GM18858 (cell line): ENCODE results near the gene CELF1.

Experiments used
- ATAC-seq: cut with Tn5 transposase; IDR thresholded peaks from one replicate; pipeline ENCODE4 v1.9.1; 2021; ENCODE audit not compliant: unreplicated experiment

The CELF1 gene

DNA sequence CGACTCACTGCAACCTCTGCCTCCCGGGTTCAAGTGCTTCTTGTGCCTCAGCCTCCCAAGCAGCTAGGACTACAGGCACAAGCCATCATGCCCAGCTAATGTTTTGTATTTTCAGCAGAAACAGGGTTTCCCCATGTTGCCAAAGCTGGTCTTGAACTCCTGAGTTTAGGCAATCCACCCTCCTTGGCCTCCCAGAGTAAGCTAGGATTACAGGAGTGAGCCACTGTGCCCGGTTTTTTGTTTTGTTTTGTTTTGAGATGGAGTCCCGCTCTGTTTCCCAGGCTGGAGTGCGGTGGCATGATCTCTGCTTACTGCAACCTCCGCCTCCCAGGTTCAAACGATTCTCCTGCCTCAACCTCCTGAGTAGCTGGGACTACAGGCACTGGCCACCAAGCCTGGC, 41.0 kb downstream of the CELF1 start:
- ATAC-seq: no peak

DNA sequence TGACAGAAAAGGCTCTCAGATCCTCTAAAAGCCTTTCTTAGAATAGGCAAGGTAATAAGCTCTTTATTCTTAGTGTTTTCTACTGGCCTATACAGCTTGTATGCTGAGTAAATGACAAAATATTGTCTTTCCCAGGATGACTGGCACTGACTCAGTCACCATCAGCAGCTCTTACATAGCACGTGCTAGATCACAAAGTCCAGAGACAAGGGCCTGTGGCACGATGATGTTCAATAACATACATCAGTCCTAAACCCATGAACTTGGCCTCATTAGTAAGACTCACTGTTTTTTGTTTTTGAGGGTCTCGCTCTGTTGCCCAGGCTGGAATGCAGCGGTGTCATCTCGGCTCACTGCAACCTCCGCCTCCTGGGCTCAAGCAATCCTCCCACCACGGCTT, 42.7 kb downstream of the CELF1 start:
- ATAC-seq: no peak

DNA sequence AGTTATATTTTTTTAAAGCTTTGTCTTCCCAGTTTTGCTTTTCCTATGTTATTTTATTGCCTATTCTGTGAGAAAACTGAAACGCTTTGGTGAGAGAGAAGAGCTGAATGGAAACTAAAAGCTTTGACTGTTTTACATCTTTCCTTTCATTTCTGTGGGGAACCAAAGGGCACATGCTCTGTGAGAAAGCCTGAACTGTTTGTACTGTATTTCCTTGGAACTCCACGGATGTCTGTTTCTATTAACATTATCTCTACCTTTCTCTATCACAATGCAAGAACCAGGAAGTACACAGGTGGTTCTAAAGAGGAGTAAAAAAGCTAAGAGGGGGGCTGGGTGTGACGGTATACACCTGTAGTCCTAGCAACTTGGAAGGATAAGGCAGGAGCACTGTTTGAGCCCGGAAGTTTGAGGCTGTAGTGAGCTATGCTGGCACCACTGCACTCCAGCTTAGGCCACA, 43.8 kb downstream of the CELF1 start:
- ATAC-seq: no peak

DNA sequence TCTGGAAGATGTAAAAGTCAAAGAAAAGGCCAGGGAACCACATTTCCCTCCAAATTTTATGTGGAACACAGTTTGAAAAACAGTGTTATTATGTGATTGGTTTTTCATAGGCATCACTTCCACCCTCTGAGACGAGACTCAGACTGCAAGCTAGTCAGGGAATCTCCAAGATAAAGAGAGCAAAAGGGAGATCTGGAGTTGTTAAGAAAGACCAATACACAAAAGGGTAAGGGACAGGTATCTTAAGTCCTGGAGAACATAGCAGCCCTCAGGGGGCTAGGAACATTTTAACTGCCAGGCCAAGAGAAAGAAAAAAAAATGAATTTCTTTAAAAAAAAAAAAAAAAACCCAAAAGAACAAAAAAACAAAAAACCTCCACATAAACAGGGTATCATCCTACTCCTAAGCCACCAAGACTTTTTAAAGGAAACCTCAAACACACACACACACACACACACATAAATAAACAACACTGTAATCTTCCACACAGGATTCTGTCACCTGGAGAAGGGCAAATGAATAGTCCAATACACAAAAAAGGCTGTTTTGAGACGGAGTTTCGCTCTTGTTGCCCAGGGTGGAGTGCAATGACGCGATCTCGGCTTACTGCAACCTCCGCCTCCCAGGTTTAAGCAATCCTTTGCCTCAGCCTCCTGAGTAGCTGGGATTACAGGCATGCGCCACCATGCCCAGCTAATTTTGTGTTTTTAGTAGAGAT, 44.5 kb downstream of the CELF1 start:
- no peak for ATAC-seq

DNA sequence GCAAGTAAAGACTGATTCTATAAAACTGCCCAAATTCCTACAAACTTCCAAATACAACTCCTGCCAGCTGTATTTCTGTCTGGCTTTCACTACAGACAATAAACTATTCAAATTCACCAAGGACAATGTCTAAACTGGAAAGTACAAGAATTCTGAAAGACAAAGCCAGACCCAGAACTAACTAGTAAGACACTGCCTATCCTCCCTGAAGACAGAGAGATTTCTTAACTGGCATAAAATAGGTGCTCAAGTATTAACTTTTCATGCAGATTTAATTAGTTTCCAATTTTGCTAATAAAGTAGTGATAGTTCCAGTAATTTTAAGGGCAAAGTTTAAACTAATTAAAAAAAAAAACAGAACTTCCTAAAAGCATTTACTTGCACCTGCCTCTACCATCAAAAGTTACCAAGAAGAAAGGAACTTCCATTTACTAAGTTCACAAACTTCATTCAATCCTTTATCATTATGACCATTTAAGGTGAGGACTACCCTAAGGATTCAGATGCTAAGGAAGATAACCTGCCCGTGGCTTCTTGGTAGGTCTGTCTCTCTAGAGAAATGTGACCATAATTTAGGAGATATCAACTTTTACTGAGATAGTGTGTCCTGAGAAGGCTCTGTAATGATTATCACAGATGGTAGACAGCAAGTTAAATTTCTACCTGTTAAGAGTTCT, 45.2 kb downstream of the CELF1 start:
- no peak for ATAC-seq

- no peak for ATAC-seq
Measured at GRCh38 chr11:47506795-47507562, 46.0 kb downstream of the CELF1 start.

DNA sequence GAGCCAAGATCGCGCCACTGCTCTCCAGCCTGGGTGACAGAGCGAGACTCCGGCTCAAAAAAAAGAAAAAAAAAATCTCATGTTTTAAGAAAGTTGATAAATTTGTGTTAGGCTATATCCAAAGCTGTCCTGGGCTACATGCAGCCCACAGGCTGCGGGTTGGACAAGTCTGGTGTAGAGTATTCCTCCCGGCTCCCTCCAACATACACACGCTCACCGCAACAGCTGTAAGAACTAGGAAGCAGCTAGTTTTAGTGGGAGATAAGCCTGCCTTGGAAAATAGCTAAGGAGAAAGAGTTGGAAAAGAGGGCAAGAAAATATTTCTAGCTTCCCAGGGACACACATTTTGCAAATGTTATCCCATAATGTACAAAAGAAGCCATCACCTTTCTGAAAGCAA, 46.6 kb downstream of the CELF1 start:
- no peak for ATAC-seq

GRCh38 chr11:47504910-47505309, 48.0 kb downstream of the CELF1 start:
- no peak for ATAC-seq

DNA sequence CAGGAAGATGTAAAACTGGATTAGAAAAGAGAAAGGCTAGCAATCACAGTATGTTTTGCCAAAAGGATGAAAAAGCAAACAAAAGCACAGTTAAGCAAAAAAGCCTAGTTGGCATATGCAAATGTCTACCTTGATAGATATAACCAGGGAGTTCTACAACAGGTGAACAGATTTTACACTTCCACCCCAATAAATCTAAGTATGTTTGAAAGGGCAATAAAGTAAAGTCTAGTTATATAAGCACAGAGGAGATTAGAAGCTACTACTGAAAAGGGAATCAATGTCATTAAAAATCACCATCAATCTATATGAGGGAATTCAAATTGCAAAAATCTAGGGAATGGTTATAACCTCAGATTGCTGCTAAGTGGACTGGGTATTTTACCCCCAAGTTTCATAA, 49.7 kb downstream of the CELF1 start:
- no peak for ATAC-seq

DNA sequence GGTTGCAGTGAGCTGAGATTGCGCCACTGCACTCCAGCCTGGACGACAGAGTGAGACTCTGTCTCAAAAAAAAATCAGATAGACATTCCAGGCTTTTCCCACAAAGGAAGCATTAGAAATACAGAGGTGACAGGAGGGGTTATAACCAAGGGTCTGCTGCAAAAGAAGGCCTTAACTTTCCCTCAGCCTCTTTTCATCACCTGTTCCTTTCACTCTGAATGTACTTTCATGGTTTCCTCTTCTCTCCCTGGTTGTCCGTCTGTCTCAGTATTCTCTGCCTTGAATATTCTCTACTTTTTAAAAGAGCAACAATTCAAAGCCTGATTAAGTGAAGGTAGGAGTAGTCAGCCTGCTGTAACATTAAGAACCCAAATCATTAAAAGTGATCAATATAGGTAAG, 50.2 kb downstream of the CELF1 start:
- ATAC-seq: no peak

DNA sequence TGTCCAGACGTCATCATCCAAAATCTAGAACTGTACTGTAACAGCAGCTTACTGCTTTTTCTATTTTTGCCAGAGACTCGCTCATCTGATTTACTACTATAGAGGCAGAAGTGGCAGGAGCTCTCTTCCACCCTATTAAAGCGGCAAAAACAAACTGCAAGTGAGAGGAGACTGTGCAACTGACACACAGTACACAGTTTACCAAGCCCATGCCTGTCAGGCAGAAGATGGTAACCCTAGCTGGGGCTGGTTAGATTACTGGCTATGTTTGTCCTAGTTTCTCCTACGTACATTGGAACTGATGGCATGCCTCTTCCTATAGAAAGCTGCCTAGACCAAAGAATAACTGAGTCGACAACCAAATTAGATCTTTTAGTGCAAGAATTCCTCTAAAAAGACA, 51.8 kb downstream of the CELF1 start:
- no peak for ATAC-seq

DNA sequence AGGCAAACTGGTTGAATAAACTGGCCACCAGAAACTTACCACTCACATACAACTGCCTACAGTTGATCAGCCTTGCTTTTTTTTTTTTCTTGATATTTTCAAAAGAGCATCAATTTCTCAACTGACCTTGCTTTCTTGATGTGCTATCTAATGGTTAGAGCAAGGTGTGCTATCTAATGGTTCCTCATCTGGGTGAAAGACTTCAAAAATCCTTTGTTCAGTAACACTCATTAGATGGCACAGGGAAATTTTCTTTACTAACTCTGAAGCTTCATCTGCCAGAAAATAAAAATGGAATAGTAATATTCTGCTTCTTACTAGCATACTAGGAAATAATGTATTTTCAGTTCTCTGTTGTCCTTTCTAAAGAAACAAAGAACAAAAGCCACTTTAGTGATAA, 52.8 kb downstream of the CELF1 start:
- no peak for ATAC-seq

DNA sequence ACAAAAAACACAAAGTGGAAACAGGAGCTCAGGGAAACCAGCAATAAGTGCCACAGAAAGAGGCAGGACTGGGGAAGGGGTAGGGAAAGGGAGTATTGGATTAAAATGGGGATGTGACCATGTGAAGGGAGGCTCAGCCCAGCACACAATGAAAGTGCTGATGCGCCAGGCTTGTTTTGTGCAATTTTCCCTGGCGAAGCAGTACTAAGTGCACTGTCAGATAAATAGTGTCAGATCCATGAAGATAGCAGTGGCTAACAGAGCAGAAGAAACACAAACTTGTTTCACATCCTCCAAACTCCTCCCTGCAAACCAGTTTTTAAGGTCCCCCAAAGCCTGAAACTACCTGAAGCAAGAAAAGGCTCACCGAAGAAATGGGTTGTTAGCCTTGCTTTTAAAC, 53.3 kb downstream of the CELF1 start:
- no peak for ATAC-seq

- ATAC-seq: no peak
Measured at GRCh38 chr11:47499161-47499560, 53.8 kb downstream of the CELF1 start.

DNA sequence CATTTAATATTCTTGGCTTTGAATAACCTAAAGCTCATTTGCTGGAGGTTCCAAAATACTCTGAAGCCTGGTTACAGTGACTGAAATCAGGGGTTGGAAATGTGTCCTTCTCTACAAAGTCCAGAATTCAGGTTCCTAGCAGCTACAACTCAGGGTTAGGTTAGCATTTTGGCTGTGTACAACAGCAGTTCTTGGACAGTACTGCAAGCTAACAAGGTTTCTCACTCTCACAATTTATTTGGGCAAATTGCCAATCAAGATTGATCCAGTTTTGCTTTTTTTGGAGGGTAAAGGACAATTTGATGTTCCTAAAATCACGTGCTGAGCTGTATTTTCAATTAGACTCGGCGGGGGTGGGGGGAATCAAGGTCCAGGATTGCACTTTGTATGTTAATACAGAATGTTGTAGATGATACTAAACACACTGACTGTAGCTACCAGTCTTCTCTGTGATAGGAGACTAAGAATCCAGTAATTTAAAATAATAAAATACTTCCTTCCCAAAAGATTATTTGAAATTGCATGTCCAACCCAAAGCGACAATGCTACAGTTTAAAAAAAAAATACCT, 54.3 kb downstream of the CELF1 start:
- no peak for ATAC-seq

DNA sequence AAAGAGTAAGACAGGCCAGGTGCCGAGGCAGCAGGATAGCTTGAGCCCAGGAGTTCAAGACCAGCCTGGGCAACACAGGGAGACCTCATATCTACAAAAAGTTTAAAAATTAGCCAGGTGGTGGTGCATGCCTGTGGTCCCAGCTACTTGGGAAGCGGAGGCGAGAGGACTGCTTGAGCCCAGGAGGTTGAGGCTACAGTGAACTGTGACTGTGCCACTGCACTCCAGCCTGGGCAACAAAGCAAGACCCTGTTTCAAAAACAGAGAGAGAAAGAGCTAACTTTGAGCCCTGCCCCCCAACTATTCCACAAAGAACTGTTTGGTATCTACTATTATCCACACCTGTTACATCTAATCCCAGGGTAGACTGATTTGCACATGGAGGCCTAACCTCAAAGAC, 54.8 kb downstream of the CELF1 start:
- no peak for ATAC-seq

DNA sequence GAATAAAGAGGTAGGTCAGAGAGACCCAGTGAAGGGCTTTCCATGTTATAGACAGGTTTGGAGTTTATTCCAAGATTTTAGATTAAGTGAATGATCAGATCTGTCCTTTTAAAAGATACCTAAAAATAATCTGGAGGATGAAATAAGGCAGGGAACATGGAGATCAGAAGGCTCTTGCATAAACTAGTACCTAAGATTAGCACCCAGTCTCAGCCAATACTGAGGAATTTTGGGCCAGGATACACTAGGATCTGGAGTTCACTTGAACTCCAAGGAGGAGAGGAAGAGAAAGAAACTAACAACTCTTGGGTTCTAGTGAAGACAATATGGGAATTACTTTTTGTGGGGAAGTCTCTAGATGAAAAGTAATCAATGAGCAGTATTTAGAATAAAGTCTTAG, 56.1 kb downstream of the CELF1 start:
- no peak for ATAC-seq

DNA sequence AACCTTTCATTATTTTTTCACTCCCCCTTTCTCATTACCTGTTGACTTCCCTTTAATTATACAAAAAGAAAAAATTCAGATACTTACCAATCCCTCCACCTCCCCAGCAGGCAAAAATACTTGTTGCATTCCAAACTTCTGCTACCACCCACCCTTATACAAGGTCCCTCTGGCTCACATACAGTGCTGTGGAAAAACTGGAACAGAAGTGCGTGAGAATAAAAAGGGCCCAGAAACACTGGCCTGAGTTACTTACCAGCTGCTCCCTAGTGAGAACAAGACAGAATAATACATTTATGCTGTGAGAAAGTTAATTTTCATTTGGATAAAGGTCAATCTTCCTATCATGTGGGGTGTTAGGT, 57.1 kb downstream of the CELF1 start:
- ATAC-seq: no peak

DNA sequence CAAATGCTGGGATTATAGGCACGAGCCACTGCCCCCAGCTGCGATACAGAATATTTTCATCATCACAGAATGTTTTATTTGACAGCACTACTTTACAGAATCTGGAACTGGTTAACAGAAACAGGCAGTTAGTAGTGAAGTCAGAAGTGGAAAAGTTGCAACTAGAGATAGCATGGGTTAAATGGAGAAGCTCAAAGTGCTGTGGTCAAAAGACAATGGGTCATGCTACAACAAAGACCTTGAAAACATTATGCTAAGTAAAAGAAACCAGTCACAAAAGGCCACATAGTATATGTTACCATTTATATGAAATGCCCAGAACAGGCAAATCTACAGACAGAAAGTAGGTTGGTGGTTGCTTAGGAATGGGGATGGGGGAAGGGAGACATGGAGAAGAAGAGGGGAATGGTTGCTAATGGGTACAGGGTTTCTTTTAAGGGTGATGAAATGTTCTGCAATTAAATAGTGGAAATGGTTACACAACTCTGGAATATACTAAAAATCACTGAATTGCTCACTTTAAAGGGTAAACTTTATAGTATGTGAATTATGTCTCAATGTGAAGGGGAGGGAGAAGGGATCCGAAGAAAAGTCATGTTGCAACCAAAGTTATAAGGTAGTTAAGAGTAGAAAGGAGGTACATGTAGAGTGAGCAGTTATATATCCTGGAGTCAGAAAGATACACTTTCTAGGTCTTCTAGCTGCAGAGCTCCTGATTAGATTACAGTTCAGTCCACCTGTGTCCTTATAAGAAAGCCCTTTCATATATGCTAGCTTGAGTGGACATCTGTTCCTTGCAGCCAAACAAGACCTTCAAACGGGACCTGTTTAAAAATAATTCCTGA, 57.7 kb downstream of the CELF1 start:
- ATAC-seq: no peak

DNA sequence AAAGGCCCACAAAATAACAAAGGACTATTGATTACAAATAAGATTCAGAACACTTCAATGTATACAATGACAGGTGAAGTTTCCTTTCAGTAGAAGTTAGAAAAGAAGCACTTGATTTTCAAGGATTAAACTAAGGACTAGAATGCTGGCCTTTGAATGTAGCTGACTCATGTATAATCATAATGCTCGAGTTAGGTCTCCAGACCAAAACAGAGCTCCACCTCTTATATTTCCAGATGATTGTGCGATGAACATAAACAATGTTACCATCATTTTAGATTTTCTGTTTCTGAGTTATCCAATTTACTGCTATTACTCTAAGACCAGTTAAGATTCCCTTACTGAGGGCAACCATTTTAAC, 63.6 kb downstream of the CELF1 start:
- ATAC-seq: no peak
